A673 (cell line): ENCODE data around the gene RPS6KA1. TPM values are rescaled to one million over a fixed set of nuclear protein-coding genes. Genes with fewer than 3 reads are reported as not detected.

Experiments
- BruUV-seq: library from RNA; stranded (reverse); fragments of 400-500 nt; replicated peaks from 2 replicates; lab custom pipeline; 2021; lab: Mats Ljungman, UMichigan
- CTCF ChIA-PET: fragments of 300-600 bp; sonication (Branson Sonifier 250); formaldehyde crosslinking; loops from one replicate; lab custom pipeline; 2022; ENCODE audit warnings: antibody characterized with exemption; lab: Charles Lee
- POLR2A ChIA-PET: fragments of 300-600 bp; sonication (Branson Sonifier 250); formaldehyde crosslinking; loops from one replicate; lab custom pipeline; 2022; ENCODE audit warnings: antibody characterized with exemption; ENCODE audit not compliant: low non-redundant PET; lab: Charles Lee
- DNase-seq: peaks from one replicate; pipeline ENCODE4 v3.0.0-alpha.2; 2015; ENCODE audit warnings: low spot score
- H3K27ac ChIP-seq: fragments of 200-600 bp; sonication (generic); 2 replicates; pipeline ENCODE4 v1.5.1; 2016; ENCODE audit warnings: mixed run types, low read depth, mild to moderate bottlenecking, mixed read lengths, antibody characterized with exemption, low read length; ENCODE audit not compliant: poor library complexity, severe bottlenecking
- H3K27me3 ChIP-seq: fragments of 200-600 bp; sonication (generic); replicated peaks from 2 replicates; pipeline ENCODE4 v1.6.1; 2017; ENCODE audit warnings: mixed run types, low read depth, mild to moderate bottlenecking, mixed read lengths, antibody characterized with exemption, low read length; ENCODE audit not compliant: insufficient read depth, poor library complexity
- H3K36me3 ChIP-seq: fragments of 200-600 bp; sonication (generic); 2 replicates; pipeline ENCODE4 v1.6.1; 2016; ENCODE audit warnings: mixed run types, mild to moderate bottlenecking, mixed read lengths, antibody characterized with exemption, low read length; ENCODE audit not compliant: insufficient read depth, poor library complexity, severe bottlenecking
- H3K4me1 ChIP-seq: fragments of 200-600 bp; sonication (generic); 2 replicates; pipeline ENCODE4 v1.6.1; 2017; ENCODE audit warnings: mixed run types, mild to moderate bottlenecking, mixed read lengths, antibody characterized with exemption, low read length; ENCODE audit not compliant: insufficient read depth, poor library complexity, severe bottlenecking
- H3K4me3 ChIP-seq: fragments of 200-600 bp; sonication (generic); 2 replicates; pipeline ENCODE4 v1.5.1; 2016; ENCODE audit warnings: low read depth, mixed run types, mild to moderate bottlenecking, mixed read lengths, low read length; ENCODE audit not compliant: poor library complexity, severe bottlenecking
- H3K9me3 ChIP-seq: fragments of 200-600 bp; sonication (generic); 2 replicates; pipeline ENCODE4 v1.6.1; 2016; ENCODE audit warnings: mixed run types, low read depth, mild to moderate bottlenecking, mixed read lengths, antibody characterized with exemption, low read length; ENCODE audit not compliant: poor library complexity, severe bottlenecking
- EZH2 ChIP-seq: fragments of 200-600 bp; sonication (generic); IDR thresholded peaks from 2 replicates; pipeline ENCODE4 v1.6.1; 2017; ENCODE audit warnings: borderline replicate concordance, low read depth, mild to moderate bottlenecking, mixed read lengths, antibody characterized with exemption, low read length; ENCODE audit not compliant: poor library complexity, severe bottlenecking
- intact Hi-C: fragments of 100-400 bp; cut with micrococcal nuclease; formaldehyde crosslinking; loops from one replicate; pipeline ENCODE4 v1.10.0; 2022; ENCODE audit not compliant: unreplicated experiment
- total RNA-seq: library from RNA; stranded (reverse); gene quantifications from 2 replicates; pipeline ENCODE4 v1.2.3, GENCODE V29; 2021
- TF ChIP-seq, protein P1 (sequence below): fragments of 300-800, 200-600 bp; sonication (generic); conservative IDR thresholded peaks from 2 replicates; pipeline ENCODE4 v1.5.1; 2017; ENCODE audit warnings: low read depth, mild to moderate bottlenecking, antibody characterized with exemption, low read length, moderate library complexity, mixed read lengths

Gene RPS6KA1
- total RNA-seq, 1 experiment from 2014 or later: 6.3 TPM

DNA sequence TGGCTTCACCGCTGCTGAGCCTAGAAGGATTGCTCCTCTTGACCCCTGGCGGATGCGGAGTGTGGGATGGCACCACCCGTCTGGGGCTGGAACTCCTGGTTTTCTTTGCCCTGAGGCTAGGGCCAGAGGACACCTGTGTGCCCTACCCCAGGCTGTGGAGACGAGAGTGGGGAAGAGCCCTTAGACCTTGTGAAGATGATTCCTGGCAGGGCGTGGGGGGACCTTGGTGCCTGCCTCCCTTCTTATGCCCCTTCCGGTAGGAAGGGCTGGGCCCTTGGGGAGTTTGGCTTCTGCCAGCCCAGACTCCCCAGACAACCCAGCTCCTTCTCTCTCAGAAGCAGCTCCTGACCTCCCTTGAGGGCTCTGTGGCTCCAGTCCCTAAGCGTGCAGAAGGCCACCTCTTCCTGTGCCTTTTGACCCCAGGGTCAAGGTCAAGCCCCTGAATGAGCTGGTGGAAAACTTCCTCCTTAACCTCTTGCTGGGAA lies 891 bp downstream of the RPS6KA1 start:
- no peaks in the 10 kb centered on the region for H3K36me3 ChIP-seq
- no peak for TF ChIP-seq EZH2
- TF ChIP-seq, protein P1, sequence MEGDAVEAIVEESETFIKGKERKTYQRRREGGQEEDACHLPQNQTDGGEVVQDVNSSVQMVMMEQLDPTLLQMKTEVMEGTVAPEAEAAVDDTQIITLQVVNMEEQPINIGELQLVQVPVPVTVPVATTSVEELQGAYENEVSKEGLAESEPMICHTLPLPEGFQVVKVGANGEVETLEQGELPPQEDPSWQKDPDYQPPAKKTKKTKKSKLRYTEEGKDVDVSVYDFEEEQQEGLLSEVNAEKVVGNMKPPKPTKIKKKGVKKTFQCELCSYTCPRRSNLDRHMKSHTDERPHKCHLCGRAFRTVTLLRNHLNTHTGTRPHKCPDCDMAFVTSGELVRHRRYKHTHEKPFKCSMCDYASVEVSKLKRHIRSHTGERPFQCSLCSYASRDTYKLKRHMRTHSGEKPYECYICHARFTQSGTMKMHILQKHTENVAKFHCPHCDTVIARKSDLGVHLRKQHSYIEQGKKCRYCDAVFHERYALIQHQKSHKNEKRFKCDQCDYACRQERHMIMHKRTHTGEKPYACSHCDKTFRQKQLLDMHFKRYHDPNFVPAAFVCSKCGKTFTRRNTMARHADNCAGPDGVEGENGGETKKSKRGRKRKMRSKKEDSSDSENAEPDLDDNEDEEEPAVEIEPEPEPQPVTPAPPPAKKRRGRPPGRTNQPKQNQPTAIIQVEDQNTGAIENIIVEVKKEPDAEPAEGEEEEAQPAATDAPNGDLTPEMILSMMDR: no peak
- no peak overlapping the region for H3K27ac ChIP-seq
- intact Hi-C loops: no loop called here
- peaks cover 18% of the 10 kb centered on the region for H3K4me1 ChIP-seq
- no TSS peak for BruUV-seq
- H3K9me3 ChIP-seq: no peaks in the 10 kb centered on the region
- ChIA-PET CTCF (no interaction called here), POLR2A (no interaction called here)
- peak overlapping the region; percentile 66 for H3K4me3 ChIP-seq
- no peaks in the 10 kb centered on the region for H3K27me3 ChIP-seq
- no peak for DNase-seq

DNA sequence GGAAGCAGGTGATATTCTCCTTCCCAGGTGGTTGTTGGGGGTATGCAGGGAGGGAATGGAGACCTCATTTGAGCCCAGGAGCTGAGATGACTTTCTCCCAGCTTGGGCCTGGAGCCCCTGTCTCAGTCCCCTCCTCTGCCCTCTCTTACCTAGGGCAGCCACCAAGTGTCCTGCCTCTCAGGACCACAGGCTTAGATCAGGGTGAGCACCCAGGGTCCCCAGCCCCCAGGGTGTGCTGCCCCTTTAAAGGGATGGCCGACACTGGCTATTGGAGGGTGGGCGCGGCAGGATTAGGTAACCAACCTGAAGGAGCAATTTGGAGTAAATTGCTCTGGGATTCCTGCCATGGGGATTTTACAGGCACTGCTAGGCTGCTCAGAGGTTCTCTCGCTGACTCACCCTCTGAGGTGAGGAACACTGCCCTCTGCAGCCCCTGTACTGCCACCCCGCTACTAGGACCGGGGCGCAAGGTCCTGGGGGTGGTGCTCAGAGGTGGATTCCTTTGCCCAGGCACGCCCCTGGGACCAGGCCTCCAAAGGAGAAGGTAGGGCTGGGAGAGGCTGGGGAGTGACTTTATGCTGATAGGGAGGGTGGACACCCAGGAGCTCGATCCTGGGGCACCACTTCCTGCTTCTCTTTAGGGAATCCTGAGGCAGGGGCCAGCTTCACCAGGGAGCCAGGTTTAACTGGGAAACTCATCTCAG lies 1.5 kb downstream of the RPS6KA1 start:
- no peak for TF ChIP-seq EZH2
- TF ChIP-seq, protein P1: 0 out of 2 replicates have a peak, but pooled peaks have one; percentile 25
- ChIA-PET POLR2A (interaction anchor here (0.5 to 0.6 kb wide), 2 partner anchors 409 to 974 kb away, joined by 3 to 9 read pairs; no protein-coding TSS in a partner anchor), CTCF (no interaction called here)
- BruUV-seq: no TSS peak
- H3K27me3 ChIP-seq: no peaks in the 10 kb centered on the region
- H3K27ac ChIP-seq: no peak overlapping the region
- H3K4me3 ChIP-seq: peak overlapping the region; percentile 3
- peak; percentile 39 for DNase-seq
- intact Hi-C loops: no loop called here
- no peaks in the 10 kb centered on the region for H3K36me3 ChIP-seq
- no peaks in the 10 kb centered on the region for H3K9me3 ChIP-seq
- peaks cover 18% of the 10 kb centered on the region for H3K4me1 ChIP-seq

DNA sequence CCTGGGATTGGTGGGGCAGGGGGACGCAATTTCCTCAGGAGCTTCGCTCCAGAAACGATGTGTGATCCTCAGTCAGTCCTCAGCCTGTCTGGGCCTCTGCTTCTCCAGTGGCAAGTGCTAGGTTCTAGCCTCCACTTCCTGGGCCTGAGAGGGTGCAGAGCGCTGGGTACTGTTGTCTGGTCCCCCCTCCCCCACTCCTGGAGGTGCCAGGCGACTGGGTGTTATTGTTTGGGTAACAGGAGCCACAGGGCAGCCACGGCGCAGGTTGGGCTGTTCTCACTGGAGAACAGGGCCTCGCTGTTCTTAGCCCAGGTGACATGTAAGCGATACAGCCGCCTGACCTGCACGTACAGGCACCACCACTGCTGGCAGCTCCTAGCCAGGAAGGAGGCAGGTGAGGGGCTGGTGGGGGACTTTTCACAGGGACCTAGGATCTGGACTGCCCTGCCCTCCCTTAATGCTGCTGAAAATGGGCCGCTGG lies 2.1 kb downstream of the RPS6KA1 start:
- Histone ChIP-seq H3K27ac (no peak overlapping the region), H3K27me3 (no peaks in the 10 kb centered on the region), H3K4me3 (no peak overlapping the region), H3K9me3 (no peaks in the 10 kb centered on the region), H3K36me3 (no peaks in the 10 kb centered on the region), H3K4me1 (peaks cover 18% of the 10 kb centered on the region)
- POLR2A ChIA-PET: interaction anchor here (0.5 to 0.6 kb wide), 2 partner anchors 408 to 973 kb away, joined by 3 to 9 read pairs; no protein-coding TSS in a partner anchor
- CTCF ChIA-PET: no interaction called here
- BruUV-seq: no TSS peak
- no peak for DNase-seq
- no peak for TF ChIP-seq EZH2
- TF ChIP-seq, protein P1: no peak
- intact Hi-C loops: no loop called here
